K562 (cell line): ENCODE results near the gene SHANK1. TPM values are rescaled to one million over a fixed set of nuclear protein-coding genes. Genes with fewer than 3 reads are reported as not detected.

ENCODE experiments used
- HINFP ChIP-seq: fragments of 450-650 bp; conservative IDR thresholded peaks from 2 replicates; pipeline ENCODE4 v1.6.1; 2016; ENCODE audit warnings: missing genetic modification characterization, low read depth, mild to moderate bottlenecking, control low read depth, missing compliant biosample characterization
- KHSRP ChIP-seq: fragments of 450-650 bp; IDR thresholded peaks from 2 replicates; pipeline ENCODE4 v1.6.1; 2017
- NR2C2 ChIP-seq, 2 experiments: fragments of 200-800 bp in 1 of 2; sonication (Bioruptor generic) in 1 of 2; sonication (generic) in 1 of 2; formaldehyde crosslinking in 1 of 2; IDR thresholded peaks; 2 replicates each; pipeline versions ENCODE4 v1.6.1 to v1.8.0; 2016 to 2022; ENCODE audit warnings: mild to moderate bottlenecking in 1 of 2, missing compliant biosample characterization in 1 of 2, missing genetic modification characterization in 1 of 2, missing genetic modification reagents in 1 of 2
- POLR2G ChIP-seq: fragments of 200-400 bp; formaldehyde crosslinking; IDR thresholded peaks from 2 replicates; pipeline ENCODE4 v1.6.1; 2017; ENCODE audit warnings: low read depth, mild to moderate bottlenecking, antibody characterized with exemption, low read length, moderate library complexity
- TFE3 ChIP-seq: fragments of 450-650 bp; formaldehyde crosslinking; IDR thresholded peaks from 2 replicates; pipeline ENCODE4 v1.4.0; 2020; ENCODE audit warnings: mild to moderate bottlenecking, mixed read lengths
- USF1 ChIP-seq: sonication (generic); formaldehyde crosslinking; IDR thresholded peaks from 2 replicates; pipeline ENCODE4 v1.9.0; 2022; ENCODE audit warnings: mild to moderate bottlenecking, missing genetic modification reagents
- ZC3H11A ChIP-seq: IDR thresholded peaks from 2 replicates; pipeline ENCODE4 v1.6.1; 2012; ENCODE audit warnings: low read depth, low read length, improper control_type of control experiment
- ZFP1 ChIP-seq: fragments of 450-650 bp; formaldehyde crosslinking; IDR thresholded peaks from 2 replicates; pipeline ENCODE4 v1.4.0; 2020; ENCODE audit warnings: mild to moderate bottlenecking, mixed read lengths
- ZNF324 ChIP-seq: fragments of 250-450 bp; sonication (Bioruptor Pico); IDR thresholded peaks from 2 replicates; pipeline ENCODE4 v1.4.0; 2020; ENCODE audit warnings: mild to moderate bottlenecking
- ZNF407 ChIP-seq: fragments of 450-650 bp; IDR thresholded peaks from 2 replicates; pipeline ENCODE4 v1.6.1; 2016; ENCODE audit warnings: low read depth
- ZNF449 ChIP-seq: fragments of 250-450 bp; sonication (Bioruptor Pico); IDR thresholded peaks from 2 replicates; pipeline ENCODE4 v1.8.0; 2022; ENCODE audit warnings: moderate library complexity, mild to moderate bottlenecking, inconsistent platforms
- polyA plus RNA-seq, 8 experiments: library from polyadenylated mRNA; depleted of rRNA in 4 of 8; stranded (reverse) in 5 of 8; unstranded in 3 of 8; fragments of >200 nt; fragmentation: Nextera tagmentation in 2 of 8; fragmentation: Illumina TruSeq in 1 of 8; extraction: Ambion mirVana in 2 of 8; extraction: Trizol in 1 of 8; gene quantifications; 2 replicates each; pipeline versions ENCODE4 v1.2.1 to v1.2.3, GENCODE V29; 2011 to 2014; ENCODE audit warnings: inconsistent platforms in 1 of 8, missing spikeins in 1 of 8
- total RNA-seq, 7 experiments: library from RNA; depleted of rRNA in 6 of 7; stranded (reverse); fragments of >200 nt in 6 of 7; fragmentation: Illumina TruSeq in 2 of 7; extraction: Trizol in 2 of 7; gene quantifications; 2 replicates each; pipeline versions ENCODE4 v1.2.1 to v1.2.3, GENCODE V29; 2011 to 2021; ENCODE audit warnings: low replicate concordance in 1 of 7

The SHANK1 gene
- total and polyA plus RNA-seq, 9 of the 15 experiments (the other 6 are each of a cell fraction or from before 2014, with no cell fraction given): 0.33 to 1.3 (median 0.55) TPM; not detected in 2

- TF ChIP-seq USF1 (CRISPR knock-in tag) (no peak), ZNF449 (no peak), TFE3 (CRISPR knock-in tag) (no peak), HINFP (tag) (no peak), ZC3H11A (no peak), POLR2G (no peak), ZFP1 (CRISPR knock-in tag) (no peak), KHSRP (0 out of 2 replicates have a peak, but pooled peaks have one; percentile 16), ZNF324 (no peak), NR2C2 (CRISPR knock-in tag; IDR thresholded peaks at IDR 0.05) (no peak), NR2C2 (tag; IDR thresholded peaks at IDR 0.05) (peak; percentile 81), ZNF407 (peak; percentile 38; the same call in 1 of the 2 replicates)
These were observed 69.9 kb downstream of the SHANK1 start, which contains the start of gene C19orf81 (continued) for GRCh38 chr19:50649433-50650391.
